Activated naive CD4-positive, alpha-beta T cell treated with anti-CD3 and anti-CD28 coated beads, Interleukin-2, amount 50 U/mL, for 24 hours (primary cell): ENCODE results near the gene ZNRF2.
"Not testable (repeated sequence)": the region's sequence is repeated elsewhere in the genome, so short reads cannot be mapped to it uniquely, and the experiment has no call there.

Experiments used
- H3K27ac Mint-ChIP-seq: one replicate; pipeline ENCODE4 v1.8.0; 2021; ENCODE audit warnings: mild to moderate bottlenecking, mixed read lengths
- H3K27me3 Mint-ChIP-seq: one replicate; pipeline ENCODE4 v1.8.0; 2021; ENCODE audit warnings: mixed read lengths
- H3K36me3 Mint-ChIP-seq: one replicate; pipeline ENCODE4 v1.8.0; 2021; ENCODE audit warnings: mixed read lengths
- H3K4me1 Mint-ChIP-seq: one replicate; pipeline ENCODE4 v1.8.0; 2021; ENCODE audit warnings: mixed read lengths
- H3K4me3 Mint-ChIP-seq: one replicate; pipeline ENCODE4 v1.8.0; 2021; ENCODE audit warnings: mild to moderate bottlenecking, mixed read lengths
- H3K9me3 Mint-ChIP-seq: one replicate; pipeline ENCODE4 v1.8.0; 2021; ENCODE audit warnings: mixed read lengths

ZNRF2 gene

DNA sequence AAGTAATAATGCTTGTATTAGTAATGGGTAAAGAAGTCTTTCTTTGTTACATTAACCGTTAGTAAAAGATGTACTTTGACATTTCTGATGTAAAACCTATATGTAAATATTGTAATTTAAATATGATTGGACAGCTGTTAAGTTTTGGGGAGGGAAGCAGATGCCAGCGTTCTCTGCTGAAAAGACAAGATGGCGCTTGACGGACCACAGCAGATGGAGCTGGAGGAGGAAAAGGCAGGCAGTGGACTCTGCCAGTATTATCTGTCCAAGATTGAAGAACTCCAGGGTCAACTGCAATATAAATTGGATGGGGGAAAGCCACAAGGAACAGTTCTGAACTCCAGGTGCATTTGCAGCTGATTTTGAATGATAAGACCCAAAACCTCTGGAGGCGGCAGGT is 86.9 kb downstream of the ZNRF2 start:
- H3K27me3 Mint-ChIP-seq = no peaks in the 10 kb centered on the region
- H3K9me3 Mint-ChIP-seq = no peaks in the 10 kb centered on the region
- H3K36me3 Mint-ChIP-seq = no peaks in the 10 kb centered on the region
- H3K4me3 Mint-ChIP-seq = no peak overlapping the region
- no peak overlapping the region for H3K27ac Mint-ChIP-seq
- H3K4me1 Mint-ChIP-seq = no peaks in the 10 kb centered on the region

DNA sequence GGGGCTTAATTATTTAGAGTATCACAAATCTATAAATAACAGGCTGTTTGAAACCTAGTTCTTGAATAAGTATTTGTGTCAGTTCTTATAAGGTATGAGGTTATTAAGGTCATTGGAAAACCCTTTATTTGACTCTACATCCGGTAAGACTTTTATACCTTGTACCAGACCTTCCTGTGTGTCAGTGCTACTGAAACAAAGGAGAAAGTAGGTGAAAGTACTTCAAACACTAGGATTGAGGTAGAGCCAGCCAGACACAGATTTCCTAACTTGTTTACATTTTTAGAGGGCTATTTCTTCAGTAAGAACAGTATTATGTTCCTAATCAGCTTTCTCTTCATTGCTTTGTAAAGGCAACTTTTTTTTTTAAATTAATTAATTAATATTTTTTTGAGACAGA is 93.9 kb downstream of the ZNRF2 start:
- no peaks in the 10 kb centered on the region for H3K9me3 Mint-ChIP-seq
- H3K36me3 Mint-ChIP-seq = peaks cover 2% of the 10 kb centered on the region
- no peaks in the 10 kb centered on the region for H3K4me1 Mint-ChIP-seq
- H3K27ac Mint-ChIP-seq = no peak overlapping the region
- H3K4me3 Mint-ChIP-seq = no peak overlapping the region
- H3K27me3 Mint-ChIP-seq = no peaks in the 10 kb centered on the region

DNA sequence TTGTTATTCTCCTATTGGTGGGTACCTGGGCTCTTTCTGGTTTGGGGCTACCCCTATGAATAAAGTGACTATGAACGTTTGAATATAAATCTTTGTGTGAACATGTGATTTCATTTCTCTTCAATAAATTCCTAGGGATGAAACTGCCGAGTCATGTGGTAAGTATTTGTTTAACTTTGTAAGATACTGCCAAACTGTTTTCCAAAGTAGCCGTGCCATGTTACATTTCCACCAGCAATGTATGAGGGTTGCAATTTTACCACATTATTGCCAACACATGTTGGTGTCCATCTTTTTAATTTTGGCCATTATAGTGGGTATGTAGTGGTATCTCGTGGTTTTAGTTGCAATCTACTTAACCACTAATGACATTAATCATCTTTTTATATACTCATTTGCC is 94.7 kb downstream of the ZNRF2 start:
- H3K27me3 Mint-ChIP-seq = no peaks in the 10 kb centered on the region
- H3K27ac Mint-ChIP-seq = no peak overlapping the region
- no peak overlapping the region for H3K4me3 Mint-ChIP-seq
- peaks cover 2% of the 10 kb centered on the region for H3K36me3 Mint-ChIP-seq
- H3K4me1 Mint-ChIP-seq = no peaks in the 10 kb centered on the region
- no peaks in the 10 kb centered on the region for H3K9me3 Mint-ChIP-seq

DNA sequence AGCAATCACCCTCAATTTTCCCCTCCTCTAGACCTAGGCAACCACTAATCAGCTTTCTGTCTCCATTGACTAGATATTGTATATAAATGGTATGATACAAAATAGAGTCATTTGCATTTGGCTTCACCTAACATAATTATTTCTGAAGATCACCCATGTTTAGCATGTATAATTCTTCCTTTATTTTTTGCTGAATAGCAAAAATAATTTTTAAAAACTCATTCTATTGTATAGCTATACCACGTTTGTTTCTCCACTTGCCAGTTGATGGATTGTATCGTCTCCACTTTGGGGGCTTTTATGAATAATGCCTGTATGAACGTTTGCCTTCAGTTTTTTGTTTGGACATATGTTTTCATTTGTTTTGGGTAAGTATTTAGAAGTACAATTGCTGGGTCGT is 95.3 kb downstream of the ZNRF2 start:
- peaks cover 2% of the 10 kb centered on the region for H3K36me3 Mint-ChIP-seq
- H3K9me3 Mint-ChIP-seq = no peaks in the 10 kb centered on the region
- H3K27me3 Mint-ChIP-seq = no peaks in the 10 kb centered on the region
- no peak overlapping the region for H3K27ac Mint-ChIP-seq
- no peaks in the 10 kb centered on the region for H3K4me1 Mint-ChIP-seq
- H3K4me3 Mint-ChIP-seq = no peak overlapping the region

DNA sequence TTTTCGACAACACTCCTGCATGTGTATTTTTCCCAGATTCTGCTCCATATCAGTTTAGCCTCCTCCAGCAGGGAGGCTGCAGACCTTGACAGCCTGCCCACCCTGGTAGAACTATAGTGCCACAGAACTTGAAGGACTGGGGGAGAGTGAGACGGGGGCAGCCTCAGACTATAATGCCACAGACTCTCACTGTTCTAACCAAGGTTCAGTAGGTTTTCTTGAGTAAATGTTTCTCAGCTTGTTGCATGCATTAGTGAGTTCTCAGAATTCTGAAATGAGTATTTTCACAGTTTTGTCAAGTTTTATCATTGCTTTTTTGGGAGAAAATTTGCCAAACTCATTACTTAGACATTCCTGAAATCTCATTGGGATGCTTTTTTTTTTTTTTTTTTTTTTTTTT is 95.9 kb downstream of the ZNRF2 start:
- peaks cover 2% of the 10 kb centered on the region for H3K36me3 Mint-ChIP-seq
- no peak overlapping the region for H3K27ac Mint-ChIP-seq
- H3K4me1 Mint-ChIP-seq = no peaks in the 10 kb centered on the region
- H3K9me3 Mint-ChIP-seq = no peaks in the 10 kb centered on the region
- no peak overlapping the region for H3K4me3 Mint-ChIP-seq
- no peaks in the 10 kb centered on the region for H3K27me3 Mint-ChIP-seq

DNA sequence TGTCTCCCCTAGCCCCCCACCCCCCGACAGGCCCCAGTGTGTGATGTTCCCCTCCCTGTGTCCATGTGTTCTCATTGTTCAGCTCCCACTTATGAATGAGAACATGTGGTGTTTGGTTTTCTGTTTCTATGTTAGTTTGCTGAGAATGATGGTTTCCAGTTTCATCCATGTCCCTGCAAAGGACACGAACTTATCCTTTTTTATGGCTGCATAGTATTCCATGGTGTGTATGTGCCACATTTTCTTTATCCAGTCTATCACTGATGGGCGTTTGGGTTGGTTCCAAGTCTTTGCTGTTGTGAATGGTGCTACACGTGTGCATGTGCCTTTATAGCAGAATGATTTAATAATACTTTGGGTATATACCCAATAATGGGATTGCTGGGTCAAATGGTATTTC is 96.4 kb downstream of the ZNRF2 start:
- not testable (repeated sequence) for H3K4me3 Mint-ChIP-seq, H3K36me3 Mint-ChIP-seq, H3K27ac Mint-ChIP-seq, H3K27me3 Mint-ChIP-seq, H3K4me1 Mint-ChIP-seq, H3K9me3 Mint-ChIP-seq

DNA sequence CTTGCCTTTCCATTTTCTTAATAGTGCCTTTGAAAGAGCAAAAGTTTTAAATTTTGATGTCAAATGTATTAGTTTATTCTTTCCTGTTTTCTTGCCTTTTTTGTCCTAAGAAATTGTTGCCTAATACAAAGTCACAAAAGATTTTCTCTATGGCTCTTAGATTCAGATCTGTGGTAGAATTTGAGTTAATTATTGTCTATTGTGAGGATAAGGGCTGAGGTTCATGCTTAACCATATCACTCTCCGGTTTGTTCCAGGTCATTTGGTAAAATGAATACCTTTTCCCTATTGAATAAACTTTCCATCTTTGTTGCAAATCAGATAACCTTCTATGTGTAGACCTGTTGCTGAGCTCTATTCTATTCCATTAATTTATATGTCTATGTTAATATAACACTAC is 98.2 kb downstream of the ZNRF2 start:
- Mint-ChIP-seq H3K27me3 (no peaks in the 10 kb centered on the region), H3K36me3 (peaks cover 2% of the 10 kb centered on the region), H3K4me3 (no peak overlapping the region), H3K4me1 (no peaks in the 10 kb centered on the region), H3K27ac (no peak overlapping the region), H3K9me3 (no peaks in the 10 kb centered on the region)

DNA sequence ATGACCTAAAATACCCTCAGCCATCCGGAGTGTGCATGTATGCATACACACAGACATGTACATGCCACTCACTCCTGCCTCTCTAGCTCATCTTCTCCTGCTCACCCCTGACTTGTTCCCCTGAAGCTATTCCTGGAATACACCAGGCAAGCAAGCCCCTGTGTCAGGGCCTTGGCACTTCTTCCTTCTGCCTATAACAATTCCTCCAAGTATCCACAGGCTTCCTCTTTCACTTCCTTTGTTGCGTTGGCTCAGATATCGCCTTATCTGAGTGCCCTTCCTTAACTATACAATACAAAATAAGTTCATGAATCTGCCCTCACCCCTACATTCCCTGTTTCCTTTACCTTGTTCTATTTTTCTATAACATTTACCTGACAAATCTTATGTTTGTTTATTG is 105.4 kb downstream of the ZNRF2 start:
- Mint-ChIP-seq H3K9me3 (no peaks in the 10 kb centered on the region), H3K27ac (no peak overlapping the region), H3K27me3 (no peaks in the 10 kb centered on the region), H3K4me3 (no peak overlapping the region), H3K4me1 (no peaks in the 10 kb centered on the region), H3K36me3 (peaks cover 6% of the 10 kb centered on the region)

DNA sequence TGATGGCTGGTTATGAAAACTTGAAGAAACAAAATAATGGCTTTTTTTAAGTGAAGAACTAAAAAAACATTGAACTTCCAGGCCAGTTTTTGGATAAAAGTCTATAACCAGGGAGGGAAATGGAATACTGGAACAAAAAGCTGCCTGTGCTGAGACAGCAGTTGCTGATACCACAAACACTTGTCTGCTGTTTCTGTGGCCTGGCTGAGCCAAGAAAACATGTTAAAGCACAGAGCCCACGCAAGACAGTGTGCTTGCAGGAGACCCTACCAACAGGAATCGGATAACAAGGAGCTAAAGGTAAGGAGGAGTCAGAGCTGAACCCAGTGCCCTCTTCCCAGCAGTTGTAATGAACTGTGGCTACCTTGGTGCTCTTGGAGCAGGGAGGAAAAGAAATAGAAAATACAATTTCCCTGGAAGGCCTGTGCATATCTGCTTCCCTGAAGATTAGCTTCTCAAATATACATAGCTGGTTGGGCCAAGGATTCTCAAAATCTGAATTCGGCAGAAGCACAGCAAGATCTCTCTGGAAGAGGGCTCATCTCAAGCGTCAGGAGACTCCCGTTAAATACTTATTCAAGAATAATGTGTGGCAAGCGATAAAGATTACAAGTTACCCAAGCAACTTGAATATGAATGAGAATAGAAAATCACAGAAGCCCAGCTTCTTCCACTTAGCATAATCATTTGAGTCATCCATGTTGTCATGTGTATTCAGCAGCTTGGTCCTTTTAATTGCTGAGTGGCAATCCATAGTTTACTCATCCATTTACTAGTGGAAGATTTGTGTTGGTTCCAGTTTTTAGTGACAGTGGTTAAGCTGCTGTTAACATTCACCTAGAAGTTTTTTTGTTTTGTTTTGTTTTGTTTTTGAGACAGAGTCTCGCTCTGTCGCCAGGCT is 106.6 kb downstream of the ZNRF2 start:
- H3K9me3 Mint-ChIP-seq = no peaks in the 10 kb centered on the region
- peaks cover 6% of the 10 kb centered on the region for H3K36me3 Mint-ChIP-seq
- no peak overlapping the region for H3K4me3 Mint-ChIP-seq
- H3K27me3 Mint-ChIP-seq = no peaks in the 10 kb centered on the region
- no peak overlapping the region for H3K27ac Mint-ChIP-seq
- H3K4me1 Mint-ChIP-seq = no peaks in the 10 kb centered on the region

DNA sequence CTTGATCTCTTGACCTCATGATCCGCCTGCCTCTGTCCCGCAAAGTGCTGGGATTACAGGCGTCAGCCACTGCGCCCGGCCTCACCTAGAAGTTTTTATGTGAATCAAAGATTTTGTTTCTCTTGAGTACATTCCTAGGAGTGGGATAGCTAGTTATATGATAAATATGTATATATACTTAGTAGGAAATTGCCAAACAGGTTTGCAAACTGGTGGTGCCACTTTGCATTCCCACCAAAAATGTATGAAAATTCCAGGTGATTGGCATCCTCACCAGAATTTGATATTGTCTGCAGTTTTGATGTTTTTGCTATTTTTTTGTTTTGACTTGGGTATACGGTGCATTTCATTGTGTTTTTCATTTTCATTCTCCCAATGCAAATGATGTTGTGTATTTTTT is 107.4 kb downstream of the ZNRF2 start:
- peaks cover 6% of the 10 kb centered on the region for H3K36me3 Mint-ChIP-seq
- no peaks in the 10 kb centered on the region for H3K4me1 Mint-ChIP-seq
- no peaks in the 10 kb centered on the region for H3K27me3 Mint-ChIP-seq
- no peaks in the 10 kb centered on the region for H3K9me3 Mint-ChIP-seq
- H3K27ac Mint-ChIP-seq = no peak overlapping the region
- no peak overlapping the region for H3K4me3 Mint-ChIP-seq

DNA sequence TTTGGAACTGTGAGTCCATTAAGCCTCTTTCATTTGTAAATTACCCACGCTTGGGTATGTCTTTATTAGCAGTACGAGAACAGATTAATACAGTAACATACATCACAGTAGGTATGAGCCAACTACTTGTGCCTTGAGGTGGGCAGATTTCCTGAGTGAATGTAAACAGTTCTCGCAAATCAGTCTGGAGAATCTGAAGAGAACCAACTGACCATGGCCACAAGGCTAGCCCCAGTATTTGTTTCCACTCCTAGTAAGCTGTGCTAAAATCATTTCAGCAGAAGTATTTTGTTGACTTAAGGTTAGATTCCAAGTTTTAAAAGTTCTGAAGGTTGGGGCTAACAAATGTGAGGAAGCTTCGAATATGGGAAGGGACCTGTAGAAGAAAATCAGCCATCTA is 111.3 kb downstream of the ZNRF2 start:
- H3K9me3 Mint-ChIP-seq = no peaks in the 10 kb centered on the region
- no peaks in the 10 kb centered on the region for H3K4me1 Mint-ChIP-seq
- peak overlapping the region; percentile 55 for H3K27ac Mint-ChIP-seq
- no peaks in the 10 kb centered on the region for H3K27me3 Mint-ChIP-seq
- H3K36me3 Mint-ChIP-seq = peaks cover 5% of the 10 kb centered on the region
- H3K4me3 Mint-ChIP-seq = no peak overlapping the region

DNA sequence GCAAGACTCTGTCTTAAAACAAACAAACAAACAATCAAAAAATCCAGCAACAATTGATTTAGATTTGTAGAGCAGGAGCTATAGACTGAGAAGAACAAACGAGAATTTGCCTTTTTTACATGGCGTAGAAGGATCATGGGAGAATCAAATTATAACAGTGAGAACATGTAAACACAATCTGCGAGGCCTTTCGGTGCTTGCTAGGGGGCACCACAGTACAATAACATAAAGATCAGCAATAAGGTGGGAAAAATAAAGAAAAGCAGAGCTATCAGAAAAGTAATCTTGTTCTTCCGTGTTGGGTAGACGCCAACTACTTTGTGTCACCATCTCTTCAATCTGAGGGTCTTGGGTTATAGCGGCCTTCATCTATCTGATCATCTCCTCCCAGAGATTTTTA is 112.0 kb downstream of the ZNRF2 start:
- no peaks in the 10 kb centered on the region for H3K9me3 Mint-ChIP-seq
- peaks cover under 1% of the 10 kb centered on the region for H3K4me1 Mint-ChIP-seq
- H3K4me3 Mint-ChIP-seq = no peak overlapping the region
- no peak overlapping the region for H3K27ac Mint-ChIP-seq
- peaks cover 5% of the 10 kb centered on the region for H3K36me3 Mint-ChIP-seq
- H3K27me3 Mint-ChIP-seq = no peaks in the 10 kb centered on the region

DNA sequence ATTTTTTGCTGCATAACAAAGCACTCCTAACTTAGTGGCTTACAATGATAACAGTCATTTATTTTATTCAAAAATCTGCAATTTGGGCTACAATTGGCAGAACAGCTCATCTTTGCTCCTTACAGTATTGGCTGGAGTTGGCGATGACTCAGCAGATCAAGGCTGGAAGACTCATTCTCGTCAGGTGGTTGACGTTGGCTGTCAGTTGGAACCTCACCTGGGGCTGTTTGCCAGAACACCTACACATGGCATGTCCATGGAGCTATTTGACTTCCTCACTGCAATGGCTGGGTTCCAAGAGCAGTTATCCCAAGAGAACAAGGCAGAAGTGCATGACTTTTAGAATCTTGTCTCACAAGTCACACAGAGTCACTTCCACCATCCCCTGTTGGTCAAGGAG is 119.1 kb downstream of the ZNRF2 start:
- H3K36me3 Mint-ChIP-seq = peaks cover 13% of the 10 kb centered on the region
- H3K27me3 Mint-ChIP-seq = no peaks in the 10 kb centered on the region
- H3K27ac Mint-ChIP-seq = no peak overlapping the region
- H3K4me1 Mint-ChIP-seq = peaks cover 7% of the 10 kb centered on the region
- H3K4me3 Mint-ChIP-seq = no peak overlapping the region
- H3K9me3 Mint-ChIP-seq = no peaks in the 10 kb centered on the region

DNA sequence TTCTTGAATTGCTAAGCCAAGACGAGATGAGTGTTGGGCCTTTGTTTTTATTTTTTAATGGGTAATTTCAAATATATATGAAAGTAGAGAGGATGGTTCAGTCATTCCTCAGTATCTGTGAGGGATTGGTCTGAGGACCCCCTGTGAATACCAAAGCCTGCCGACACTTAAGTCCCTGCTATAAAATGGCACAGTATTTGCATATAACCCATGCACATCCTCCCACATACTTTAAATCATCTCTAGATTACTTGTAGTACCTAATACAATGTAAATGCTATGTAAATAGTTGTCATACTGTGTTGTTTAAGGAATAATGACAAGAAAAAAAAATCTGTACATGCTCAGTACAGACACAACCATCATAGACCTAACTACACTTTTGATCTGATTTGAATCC is 120.8 kb downstream of the ZNRF2 start:
- Mint-ChIP-seq H3K4me1 (peaks cover 7% of the 10 kb centered on the region), H3K36me3 (peaks cover 11% of the 10 kb centered on the region), H3K9me3 (no peaks in the 10 kb centered on the region), H3K27ac (no peak overlapping the region), H3K27me3 (no peaks in the 10 kb centered on the region), H3K4me3 (no peak overlapping the region)

DNA sequence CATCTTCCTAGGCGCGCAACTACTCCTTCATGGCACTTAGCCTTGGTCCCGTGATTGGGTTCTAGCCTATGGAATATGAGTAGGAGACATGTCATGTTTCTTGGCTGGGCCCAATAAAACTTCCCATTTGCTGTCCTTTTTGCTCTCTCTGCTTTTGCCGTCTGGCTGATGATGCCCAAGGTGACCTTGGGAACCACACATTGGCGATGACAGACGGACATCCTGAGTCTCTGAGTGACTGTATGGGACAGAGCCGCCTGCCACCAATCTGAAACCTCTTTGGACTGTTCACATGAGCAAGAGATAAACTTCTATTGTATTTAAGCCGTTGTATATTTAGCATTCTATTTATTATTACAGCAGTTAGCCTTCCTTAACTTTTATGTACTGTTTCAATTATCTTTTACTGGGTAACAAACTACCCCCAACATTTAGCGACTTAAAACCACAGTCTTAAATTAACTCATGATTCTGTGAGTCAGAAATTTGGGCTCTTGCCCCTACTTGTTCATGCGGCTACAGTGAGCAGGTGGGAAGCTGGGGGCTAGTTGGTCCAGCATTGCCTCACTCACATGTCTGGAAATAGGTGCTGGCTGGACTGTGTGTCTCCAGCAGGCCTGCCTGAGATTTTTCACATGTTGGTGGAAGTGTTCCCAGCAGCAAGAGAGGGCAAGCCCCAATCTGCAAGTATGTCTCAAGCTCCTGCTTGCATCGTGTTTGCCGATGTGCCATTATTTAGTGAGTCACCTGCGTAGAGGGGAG is 122.4 kb downstream of the ZNRF2 start:
- H3K27me3 Mint-ChIP-seq = no peaks in the 10 kb centered on the region
- no peaks in the 10 kb centered on the region for H3K9me3 Mint-ChIP-seq
- peaks cover 2% of the 10 kb centered on the region for H3K4me1 Mint-ChIP-seq
- no peak overlapping the region for H3K27ac Mint-ChIP-seq
- peaks cover 11% of the 10 kb centered on the region for H3K36me3 Mint-ChIP-seq
- H3K4me3 Mint-ChIP-seq = no peak overlapping the region

DNA sequence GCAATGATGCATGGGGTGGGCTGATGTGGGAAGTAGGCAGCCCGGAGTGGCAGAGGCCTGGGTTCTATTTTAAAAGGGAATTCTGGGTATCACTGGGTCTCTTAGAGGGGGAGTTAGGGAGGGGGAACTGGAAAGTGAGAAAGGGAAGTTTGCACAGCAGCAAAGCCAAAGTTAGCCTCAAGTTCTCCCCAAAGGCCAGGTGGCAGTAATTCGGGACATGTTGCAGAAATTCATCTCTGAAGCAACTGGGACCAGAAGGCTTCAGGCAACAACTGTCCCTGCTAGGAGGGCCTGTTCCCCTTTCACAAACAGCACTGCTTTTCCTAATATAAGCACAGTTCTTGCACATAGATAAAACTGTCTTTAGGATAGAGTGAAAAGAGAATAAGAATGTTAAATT is 126.8 kb downstream of the ZNRF2 start:
- Mint-ChIP-seq H3K27ac (no peak overlapping the region), H3K27me3 (no peaks in the 10 kb centered on the region), H3K4me3 (no peak overlapping the region), H3K9me3 (no peaks in the 10 kb centered on the region), H3K36me3 (peaks cover 3% of the 10 kb centered on the region), H3K4me1 (no peaks in the 10 kb centered on the region)
